MM.1S (cell line): ENCODE data around the gene DPYSL4.

ENCODE experiments used
- CTCF ChIP-seq: fragments of 300-600 bp; sonication (generic); IDR thresholded peaks from 2 replicates; pipeline ENCODE4 v1.5.1; 2016; ENCODE audit warnings: antibody characterized with exemption, low read length, mixed read lengths
- EZH2 ChIP-seq: fragments of 300-600 bp; sonication (generic); optimal IDR thresholded peaks from 2 replicates; pipeline ENCODE3; 2017; ENCODE audit warnings: low read depth, mild to moderate bottlenecking, antibody characterized with exemption, low read length, mixed read lengths
- EZH2phosphoT487 ChIP-seq: fragments of 300-600 bp; sonication (generic); IDR thresholded peaks from 2 replicates; pipeline ENCODE4 v1.6.1; 2018; ENCODE audit warnings: antibody characterized with exemption, low read length

GRCh38 chr10:132155723-132156381, 30.9 kb upstream of the DPYSL4 start:
- TF ChIP-seq CTCF (no peak), EZH2 (no peak), EZH2phosphoT487 (no peak)
